MCF 10A (cell line): ENCODE measurements around the gene GOLGB1. TPM values are rescaled to one million over a fixed set of nuclear protein-coding genes. Genes with fewer than 3 reads are reported as not detected.

Experiments used
- Bru-seq: library from RNA; stranded (reverse); fragments of 400-500 nt; gene quantifications from one replicate; lab custom pipeline; 2021; lab: Mats Ljungman, UMichigan
- BruChase-seq, 2 experiments: library from RNA; stranded (reverse); fragments of 400-500 nt; gene quantifications; one replicate each; lab custom pipeline; 2021; lab: Mats Ljungman, UMichigan
- BruUV-seq: library from RNA; stranded (reverse); fragments of 400-500 nt; replicated peaks from 2 replicates; lab custom pipeline; 2021; lab: Mats Ljungman, UMichigan
- CTCF ChIA-PET: fragments of 300-600 bp; sonication (Branson Sonifier 250); formaldehyde crosslinking; extraction: SDS; loops from one replicate; lab custom pipeline; 2021; ENCODE audit warnings: antibody characterized with exemption, inconsistent platforms; lab: Yijun Ruan, JAX
- POLR2A ChIA-PET: fragments of 300-600, 350-650 bp; sonication (Branson Sonifier 250); formaldehyde crosslinking; extraction: SDS; loops from one replicate; lab custom pipeline; 2020; ENCODE audit warnings: antibody characterized with exemption, inconsistent platforms; lab: Yijun Ruan, JAX
- DNase-seq: peaks from one replicate; pipeline ENCODE4 v3.0.0-alpha.2; 2018; ENCODE audit not compliant: unreplicated experiment
- H3K27ac Mint-ChIP-seq: one replicate; pipeline ENCODE4 v1.8.0; 2022; ENCODE audit warnings: mild to moderate bottlenecking, low read depth, mixed read lengths; ENCODE audit not compliant: unreplicated experiment
- H3K27me3 Mint-ChIP-seq: one replicate; pipeline ENCODE4 v1.8.0; 2022; ENCODE audit warnings: mixed read lengths; ENCODE audit not compliant: insufficient read depth, unreplicated experiment
- H3K36me3 Mint-ChIP-seq: one replicate; pipeline ENCODE4 v1.8.0; 2022; ENCODE audit warnings: mild to moderate bottlenecking, moderate library complexity, mixed read lengths; ENCODE audit not compliant: insufficient read depth, unreplicated experiment
- H3K4me1 Mint-ChIP-seq: one replicate; pipeline ENCODE4 v1.8.0; 2022; ENCODE audit warnings: mixed read lengths; ENCODE audit not compliant: insufficient read depth, unreplicated experiment
- H3K4me3 Mint-ChIP-seq: one replicate; pipeline ENCODE4 v1.8.0; 2022; ENCODE audit warnings: mild to moderate bottlenecking, moderate library complexity, mixed read lengths; ENCODE audit not compliant: unreplicated experiment
- H3K9me3 Mint-ChIP-seq: one replicate; pipeline ENCODE4 v1.8.0; 2022; ENCODE audit warnings: mixed read lengths; ENCODE audit not compliant: unreplicated experiment
- CTCF ChIP-seq: fragments of 200-600 bp; IDR thresholded peaks from one replicate; pipeline ENCODE4 v1.8.0; 2022; ENCODE audit warnings: antibody characterized with exemption, mild to moderate bottlenecking; ENCODE audit not compliant: unreplicated experiment
- intact Hi-C: fragments of 100-400 bp; cut with micrococcal nuclease; formaldehyde crosslinking; loops from 2 replicates; pipeline ENCODE4 v1.14.1; 2022
- long read RNA-seq: library from polyadenylated mRNA; stranded (forward); transcript quantifications from one replicate; pipeline ENCODE4 v2.0.0, GENCODE V29; 2022
- total RNA-seq: library from RNA; stranded (reverse); gene quantifications from 2 replicates; pipeline ENCODE4 v1.2.3, GENCODE V29; 2022

GOLGB1 gene
- total RNA-seq (62.4 and 66.9 TPM in 2 replicates), Bru-seq, nascent RNA (percentile 96 among the genes with signal in this experiment), BruChase-seq, experiment 1, labeled RNA remaining after a 6-hour chase (percentile 98 among the genes with signal in this experiment), BruChase-seq, experiment 2, labeled RNA remaining after a 2-hour chase (percentile 97 among the genes with signal in this experiment)
- long read RNA-seq, partial matches to known transcripts, result 13 of 22 reads
- long read RNA-seq, other reads (novel, unspliced or antisense), result 9 of 22 reads

- intact Hi-C loops, result no loop called here
- DNase-seq, result peak; percentile 100
- no peak within 1 kb of the TSS for H3K4me3 Mint-ChIP-seq
- H3K27ac Mint-ChIP-seq, result no peak within 1 kb of the TSS
- H3K4me1 Mint-ChIP-seq, result peaks cover 11% of the 10 kb centered on the region
- POLR2A ChIA-PET, result interaction anchor here (0.5 to 6.1 kb wide), 18 partner anchors 10 to 1400 kb away, joined by 3 to 124 read pairs (median 4); partner anchors contain the start of genes CSTA, EAF2, IQCB1 and LRRC58
- peaks cover 6% of the 10 kb centered on the region for H3K36me3 Mint-ChIP-seq
- TSS peak; percentile 59 for BruUV-seq
- no peak for TF ChIP-seq CTCF
- H3K9me3 Mint-ChIP-seq, result no peaks in the 10 kb centered on the region
- H3K27me3 Mint-ChIP-seq, result peaks cover 18% of the 10 kb centered on the region
- CTCF ChIA-PET, result interaction anchor here (0.7 to 1.4 kb wide), 5 partner anchors 15 to 762 kb away, joined by 3 read pairs; no protein-coding TSS in a partner anchor
Measured at GRCh38 chr3:121749276-121750086, at the start of gene GOLGB1. Gene GOLGB1 (minus strand): TSS chr3:121749741. CDS start chr3:121730971, 18,770 bp downstream.

DNA sequence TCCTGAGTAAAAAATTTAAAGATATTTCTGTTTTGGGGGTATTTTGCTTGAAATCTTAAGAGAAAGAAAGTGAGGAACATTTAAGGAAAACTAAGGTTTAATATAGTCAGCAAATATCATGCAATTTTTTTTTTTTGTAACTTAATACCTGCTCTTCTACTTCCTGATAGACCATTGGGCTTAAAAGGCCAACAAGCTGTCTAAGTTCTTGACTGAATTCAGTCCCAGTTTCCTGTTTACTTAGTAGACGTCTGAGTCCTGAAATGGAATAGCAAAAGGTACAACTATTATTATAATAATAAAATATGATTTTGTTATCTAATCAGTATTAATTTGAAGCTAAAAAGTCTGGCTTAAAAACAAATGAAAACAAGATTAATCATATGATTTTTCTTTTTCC is 47.4 kb upstream of the GOLGB1 start:
- peaks cover 47% of the 10 kb centered on the region for H3K36me3 Mint-ChIP-seq
- no TSS peak for BruUV-seq
- no peaks in the 10 kb centered on the region for H3K27me3 Mint-ChIP-seq
- CTCF ChIA-PET, result no interaction called here
- POLR2A ChIA-PET, result interaction anchor here (0.9 kb wide), 1 partner anchor 14 kb away, joined by 3 read pairs; no protein-coding TSS in a partner anchor
- H3K4me3 Mint-ChIP-seq, result no peak overlapping the region
- intact Hi-C loops, result no loop called here
- no peaks in the 10 kb centered on the region for H3K9me3 Mint-ChIP-seq
- no peak for TF ChIP-seq CTCF
- no peak overlapping the region for H3K27ac Mint-ChIP-seq
- no peak for DNase-seq
- H3K4me1 Mint-ChIP-seq, result no peaks in the 10 kb centered on the region

DNA sequence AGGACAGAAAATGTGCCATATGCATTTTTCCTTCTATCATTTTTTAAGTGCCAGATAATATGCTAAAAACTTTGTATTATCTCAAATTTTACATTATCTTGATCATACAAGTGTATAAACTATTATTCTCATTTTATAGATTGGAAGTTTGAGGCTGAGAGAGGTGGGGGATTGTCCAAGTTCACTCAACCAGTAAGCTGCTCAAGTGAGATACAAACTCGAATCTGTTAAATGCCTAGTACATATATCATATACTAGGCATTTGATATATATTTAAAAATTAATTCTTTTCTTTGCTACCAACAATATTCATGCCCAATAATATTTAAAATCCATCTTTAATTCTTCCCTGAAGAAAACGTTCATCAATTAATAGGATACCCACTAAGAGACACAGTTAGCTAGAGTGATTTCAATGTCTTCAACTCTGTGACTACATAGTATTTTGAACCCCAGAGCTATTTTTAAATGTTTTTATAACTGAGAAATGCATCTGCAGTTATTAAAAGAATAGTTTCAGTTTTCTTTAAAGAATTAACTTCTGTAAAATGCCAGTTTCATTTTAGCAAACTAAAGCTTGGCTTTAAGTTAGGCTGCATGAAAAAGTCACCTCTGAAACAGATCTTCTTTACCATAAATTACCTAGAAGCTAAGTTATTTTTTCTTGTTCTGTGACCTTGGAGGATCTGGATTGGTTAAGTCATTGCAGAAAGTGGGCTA is 44.9 kb upstream of the GOLGB1 start:
- TF ChIP-seq CTCF, result no peak
- intact Hi-C loops, result no loop called here

More for the DNA sequence above, 44.9 kb upstream of the GOLGB1 start:
- CTCF ChIA-PET, result no interaction called here
- Mint-ChIP-seq H3K27ac (no peak overlapping the region), H3K36me3 (peaks cover 45% of the 10 kb centered on the region), H3K4me1 (no peaks in the 10 kb centered on the region), H3K4me3 (no peak overlapping the region), H3K27me3 (no peaks in the 10 kb centered on the region), H3K9me3 (no peaks in the 10 kb centered on the region)
- no peak for DNase-seq
- POLR2A ChIA-PET, result interaction anchor here (0.6 kb wide), 1 partner anchor 45 kb away, joined by 4 read pairs; the partner anchor contains the start of gene GOLGB1
- BruUV-seq, result no TSS peak
